OCI-LY7 (cell line): ENCODE data around the gene PTGS1. TPM values are rescaled to one million over a fixed set of nuclear protein-coding genes. Genes with fewer than 3 reads are reported as not detected.

Experiments
- BruUV-seq: library from RNA; stranded (reverse); fragments of 400-500 nt; replicated peaks from 2 replicates; lab custom pipeline; 2021; lab: Mats Ljungman, UMichigan
- CTCF ChIA-PET: fragments of 300-600 bp; sonication (Branson Sonifier 250); formaldehyde crosslinking; loops from one replicate; lab custom pipeline; 2022; ENCODE audit warnings: antibody characterized with exemption; ENCODE audit not compliant: unreplicated experiment; lab: Charles Lee
- POLR2A ChIA-PET: fragments of 300-600 bp; sonication (Branson Sonifier 250); formaldehyde crosslinking; loops from one replicate; lab custom pipeline; 2022; ENCODE audit warnings: antibody characterized with exemption; lab: Charles Lee
- DNase-seq: peaks from one replicate; pipeline ENCODE4 v3.0.0-alpha.2; 2015; ENCODE audit warnings: low spot score
- H2AFZ ChIP-seq: fragments of 200-600 bp; sonication (generic), shearing (Covaris generic); 2 replicates; pipeline ENCODE4 v1.6.1; 2014; ENCODE audit warnings: mild to moderate bottlenecking, antibody characterized with exemption, low read length, moderate library complexity
- H3K27ac ChIP-seq: fragments of 200-600 bp; sonication (generic); 2 replicates; pipeline ENCODE4 v1.5.1; 2014; ENCODE audit warnings: mixed run types, low read depth, mild to moderate bottlenecking, moderate library complexity, low read length, inconsistent platforms; ENCODE audit not compliant: poor library complexity, severe bottlenecking
- H3K36me3 ChIP-seq: fragments of 200-600 bp; sonication (generic); 2 replicates; pipeline ENCODE4 v1.6.1; 2014; ENCODE audit warnings: mild to moderate bottlenecking, antibody characterized with exemption, low read length, moderate library complexity, mixed read lengths; ENCODE audit not compliant: insufficient read depth
- H3K4me1 ChIP-seq: fragments of 200-600 bp; sonication (generic); 2 replicates; pipeline ENCODE4 v1.5.1; 2014; ENCODE audit warnings: mild to moderate bottlenecking, low read length; ENCODE audit not compliant: insufficient read depth, poor library complexity, severe bottlenecking
- H3K4me2 ChIP-seq: fragments of 200-600 bp; sonication (generic); 2 replicates; pipeline ENCODE4 v1.6.1; 2014; ENCODE audit warnings: mild to moderate bottlenecking, low read length
- H3K4me3 ChIP-seq: fragments of 200-600 bp; sonication (generic); 2 replicates; pipeline ENCODE4 v1.5.1; 2014; ENCODE audit warnings: mild to moderate bottlenecking, low read depth, low read length; ENCODE audit not compliant: poor library complexity, severe bottlenecking
- H3K79me2 ChIP-seq: fragments of 200-600 bp; sonication (generic); 2 replicates; pipeline ENCODE4 v1.6.1; 2016; ENCODE audit warnings: low read depth, mild to moderate bottlenecking, low read length, moderate library complexity, mixed read lengths; ENCODE audit not compliant: insufficient read depth
- H3K9me2 ChIP-seq: fragments of 200-600 bp; sonication (generic); 2 replicates; pipeline ENCODE4 v1.6.1; 2016; ENCODE audit warnings: mild to moderate bottlenecking, low read length, mixed read lengths; ENCODE audit not compliant: insufficient read depth
- H3K9me3 ChIP-seq: fragments of 200-600 bp; sonication (generic); 2 replicates; pipeline ENCODE4 v1.6.1; 2014; ENCODE audit warnings: mild to moderate bottlenecking, mixed run types, low read length, mixed read lengths
- H4K20me1 ChIP-seq: fragments of 200-600 bp; sonication (generic); 2 replicates; pipeline ENCODE4 v1.6.1; 2014; ENCODE audit warnings: mild to moderate bottlenecking, antibody characterized with exemption, low read length, moderate library complexity, mixed read lengths; ENCODE audit not compliant: insufficient read depth
- EZH2phosphoT487 ChIP-seq: fragments of 200-600 bp; sonication (generic); IDR thresholded peaks from 2 replicates; pipeline ENCODE4 v1.6.1; 2018; ENCODE audit warnings: low read depth, borderline replicate concordance, mild to moderate bottlenecking, mixed run types, antibody characterized with exemption, low read length, moderate library complexity, mixed read lengths
- intact Hi-C: fragments of 100-400 bp; cut with micrococcal nuclease; formaldehyde crosslinking; loops from one replicate; pipeline ENCODE4 v1.10.0; 2022; ENCODE audit not compliant: unreplicated experiment
- total RNA-seq, 2 experiments: library from RNA; depleted of rRNA in 1 of 2; stranded (reverse); fragments of >200 nt in 1 of 2; shearing (Covaris generic) in 1 of 2; gene quantifications; 2 replicates each; pipeline ENCODE4 v1.2.3, GENCODE V29; 2014 to 2022
- TF ChIP-seq, protein P1 (sequence below): fragments of 200-600 bp; sonication (generic); conservative IDR thresholded peaks from 2 replicates; pipeline ENCODE4 v1.5.1; 2014; ENCODE audit warnings: mild to moderate bottlenecking, antibody characterized with exemption, low read length, moderate library complexity, mixed read lengths

PTGS1 gene
- total RNA-seq, 2 experiments from 2014 or later, result 0.79 to 2.2 TPM

GRCh38 chr9:122331523-122331927, 39.3 kb upstream of the PTGS1 start:
- H3K4me3 ChIP-seq, result no peak overlapping the region
- intact Hi-C loops, result no loop called here
- H3K4me1 ChIP-seq, result no peaks in the 10 kb centered on the region
- H3K36me3 ChIP-seq, result peaks cover 8% of the 10 kb centered on the region; the same call in 1 of the 2 replicates
- no peaks in the 10 kb centered on the region for H3K79me2 ChIP-seq
- POLR2A ChIA-PET, result no interaction called here
- CTCF ChIA-PET, result no interaction called here
- no peaks in the 10 kb centered on the region for H3K9me2 ChIP-seq
- H4K20me1 ChIP-seq, result no peaks in the 10 kb centered on the region
- H2AFZ ChIP-seq, result no peak overlapping the region
- BruUV-seq, result no TSS peak
- TF ChIP-seq, protein P1, sequence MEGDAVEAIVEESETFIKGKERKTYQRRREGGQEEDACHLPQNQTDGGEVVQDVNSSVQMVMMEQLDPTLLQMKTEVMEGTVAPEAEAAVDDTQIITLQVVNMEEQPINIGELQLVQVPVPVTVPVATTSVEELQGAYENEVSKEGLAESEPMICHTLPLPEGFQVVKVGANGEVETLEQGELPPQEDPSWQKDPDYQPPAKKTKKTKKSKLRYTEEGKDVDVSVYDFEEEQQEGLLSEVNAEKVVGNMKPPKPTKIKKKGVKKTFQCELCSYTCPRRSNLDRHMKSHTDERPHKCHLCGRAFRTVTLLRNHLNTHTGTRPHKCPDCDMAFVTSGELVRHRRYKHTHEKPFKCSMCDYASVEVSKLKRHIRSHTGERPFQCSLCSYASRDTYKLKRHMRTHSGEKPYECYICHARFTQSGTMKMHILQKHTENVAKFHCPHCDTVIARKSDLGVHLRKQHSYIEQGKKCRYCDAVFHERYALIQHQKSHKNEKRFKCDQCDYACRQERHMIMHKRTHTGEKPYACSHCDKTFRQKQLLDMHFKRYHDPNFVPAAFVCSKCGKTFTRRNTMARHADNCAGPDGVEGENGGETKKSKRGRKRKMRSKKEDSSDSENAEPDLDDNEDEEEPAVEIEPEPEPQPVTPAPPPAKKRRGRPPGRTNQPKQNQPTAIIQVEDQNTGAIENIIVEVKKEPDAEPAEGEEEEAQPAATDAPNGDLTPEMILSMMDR, result no peak
- no peak for TF ChIP-seq EZH2phosphoT487
- no peaks in the 10 kb centered on the region for H3K9me3 ChIP-seq
- DNase-seq, result no peak
- no peak overlapping the region for H3K27ac ChIP-seq
- H3K4me2 ChIP-seq, result no peak overlapping the region

- H3K36me3 ChIP-seq, result peaks cover 4% of the 10 kb centered on the region; the same call in 1 of the 2 replicates
- CTCF ChIA-PET, result no interaction called here
- no peaks in the 10 kb centered on the region for H3K79me2 ChIP-seq
- no peak overlapping the region for H3K4me2 ChIP-seq
- TF ChIP-seq EZH2phosphoT487, result no peak
- TF ChIP-seq, protein P1, result no peak
- intact Hi-C loops, result no loop called here
- H3K9me3 ChIP-seq, result no peaks in the 10 kb centered on the region
- no peaks in the 10 kb centered on the region for H4K20me1 ChIP-seq
- DNase-seq, result no peak
- POLR2A ChIA-PET, result no interaction called here
- no peaks in the 10 kb centered on the region for H3K9me2 ChIP-seq
- H3K27ac ChIP-seq, result no peak overlapping the region
- H3K4me1 ChIP-seq, result peaks cover 5% of the 10 kb centered on the region
- no peak overlapping the region for H2AFZ ChIP-seq
- no peak overlapping the region for H3K4me3 ChIP-seq
- BruUV-seq, result no TSS peak
Measured at GRCh38 chr9:122332083-122332482, 38.7 kb upstream of the PTGS1 start.

GRCh38 chr9:122332644-122333043, 38.2 kb upstream of the PTGS1 start:
- no peak overlapping the region for H3K4me2 ChIP-seq
- CTCF ChIA-PET, result interaction anchor here (0.5 kb wide), 1 partner anchor 12 kb away, joined by 4 read pairs; no protein-coding TSS in a partner anchor
- H3K9me2 ChIP-seq, result no peaks in the 10 kb centered on the region
- H2AFZ ChIP-seq, result no peak overlapping the region
- no peak for DNase-seq
- TF ChIP-seq EZH2phosphoT487, result no peak
- TF ChIP-seq, protein P1, result no peak
- peaks cover 10% of the 10 kb centered on the region for H3K4me1 ChIP-seq
- H3K27ac ChIP-seq, result no peak overlapping the region
- no peaks in the 10 kb centered on the region for H3K9me3 ChIP-seq
- H3K79me2 ChIP-seq, result no peaks in the 10 kb centered on the region
- intact Hi-C loops, result no loop called here
- H3K4me3 ChIP-seq, result no peak overlapping the region
- no TSS peak for BruUV-seq
- H3K36me3 ChIP-seq, result no peaks in the 10 kb centered on the region
- H4K20me1 ChIP-seq, result no peaks in the 10 kb centered on the region
- POLR2A ChIA-PET, result no interaction called here
